NCI-H2196 treated with DMSO at 0.1 percent for 48 hours (cell line): ENCODE measurements around the gene IGF2BP2.
"Not testable (repeated sequence)": the region's sequence is repeated elsewhere in the genome, so short reads cannot be mapped to it uniquely, and the experiment has no call there.

ENCODE experiments used
- DNase-seq: peaks from one replicate; lab custom pipeline; 2025; ENCODE audit not compliant: unreplicated experiment; lab: John Stamatoyannopoulos, UW

The IGF2BP2 gene

DNA sequence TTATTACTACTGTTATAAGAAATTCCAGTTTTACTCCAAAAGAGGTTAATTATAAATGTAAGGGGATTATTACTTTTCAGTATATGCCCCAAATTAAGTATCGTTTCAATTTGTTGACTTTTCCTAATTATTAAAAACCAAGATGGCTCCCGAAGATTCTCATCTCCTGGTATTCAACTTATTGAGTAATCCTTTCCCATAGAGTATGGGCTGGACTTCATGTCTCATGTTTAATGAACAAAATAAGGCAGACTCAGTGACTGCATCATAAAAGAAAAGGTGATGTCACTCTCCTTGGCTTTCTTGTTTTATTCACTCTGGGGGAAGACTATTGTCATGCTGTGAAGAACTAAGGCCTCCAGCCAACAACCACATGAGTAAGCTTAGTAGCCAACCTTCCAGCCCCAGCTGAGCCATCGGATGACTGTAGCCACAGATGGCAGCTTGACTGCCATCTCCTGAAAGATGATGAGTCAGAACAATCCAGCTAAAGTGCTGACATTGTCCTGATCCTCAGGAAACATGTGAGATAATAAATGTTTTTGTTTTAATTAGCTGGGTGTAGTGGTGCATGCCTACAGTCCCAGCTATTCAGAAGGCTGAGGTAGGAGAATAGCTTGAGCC lies 17.3 kb downstream of the IGF2BP2 start:
- no peak for DNase-seq

DNA sequence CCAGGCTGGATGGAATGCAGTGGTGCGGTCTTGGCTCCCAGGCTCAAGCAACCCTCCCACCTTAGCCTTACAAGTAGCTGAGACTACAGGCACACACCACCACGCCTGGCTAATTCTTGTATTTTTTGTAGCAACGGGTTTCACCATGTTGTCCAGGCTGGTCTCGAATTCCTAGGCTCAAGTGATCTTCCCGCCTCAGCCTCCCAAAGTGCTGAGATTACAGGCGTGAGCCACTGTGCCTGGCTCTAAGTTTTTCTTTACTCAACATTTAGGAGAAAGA lies 26.1 kb downstream of the IGF2BP2 start:
- DNase-seq, result not testable (repeated sequence)

DNA sequence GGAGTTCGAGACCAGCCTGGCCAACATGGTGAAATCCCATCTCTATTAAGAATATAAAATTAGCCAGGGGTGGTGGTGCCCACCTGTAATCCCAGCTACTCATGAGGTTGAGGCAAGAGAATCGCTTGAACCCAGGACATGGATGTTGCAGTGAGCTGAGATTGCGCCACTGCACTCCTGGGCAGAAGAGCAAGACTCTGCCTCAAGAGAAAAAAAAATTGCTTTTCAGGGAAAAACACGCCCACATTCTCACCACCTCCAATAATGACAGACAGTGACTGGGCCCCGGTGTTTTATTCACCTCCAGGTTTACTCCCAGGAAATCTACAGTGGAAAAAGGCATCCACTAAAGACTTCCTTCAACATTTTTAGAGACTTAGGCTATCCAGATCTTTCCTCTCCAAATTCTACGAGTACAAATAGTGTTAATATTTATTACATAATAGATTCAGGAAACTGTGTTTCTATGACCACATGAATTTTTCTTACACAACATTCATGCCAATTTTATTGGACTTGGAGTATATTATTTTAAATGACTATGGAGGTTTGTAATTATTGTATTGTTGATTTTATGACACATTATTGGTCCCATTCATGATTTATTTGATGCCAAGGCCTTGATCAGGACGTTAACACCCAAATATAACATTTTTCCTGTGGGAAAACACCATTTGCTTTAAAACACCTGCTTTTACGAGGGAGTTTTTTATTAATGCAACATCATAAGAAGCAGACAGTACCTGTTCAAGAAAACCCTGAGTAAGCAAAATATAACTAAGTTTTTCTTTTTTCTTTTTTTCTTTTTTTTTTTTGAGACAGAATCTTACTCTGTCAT lies 26.6 kb downstream of the IGF2BP2 start:
- DNase-seq, result no peak

DNA sequence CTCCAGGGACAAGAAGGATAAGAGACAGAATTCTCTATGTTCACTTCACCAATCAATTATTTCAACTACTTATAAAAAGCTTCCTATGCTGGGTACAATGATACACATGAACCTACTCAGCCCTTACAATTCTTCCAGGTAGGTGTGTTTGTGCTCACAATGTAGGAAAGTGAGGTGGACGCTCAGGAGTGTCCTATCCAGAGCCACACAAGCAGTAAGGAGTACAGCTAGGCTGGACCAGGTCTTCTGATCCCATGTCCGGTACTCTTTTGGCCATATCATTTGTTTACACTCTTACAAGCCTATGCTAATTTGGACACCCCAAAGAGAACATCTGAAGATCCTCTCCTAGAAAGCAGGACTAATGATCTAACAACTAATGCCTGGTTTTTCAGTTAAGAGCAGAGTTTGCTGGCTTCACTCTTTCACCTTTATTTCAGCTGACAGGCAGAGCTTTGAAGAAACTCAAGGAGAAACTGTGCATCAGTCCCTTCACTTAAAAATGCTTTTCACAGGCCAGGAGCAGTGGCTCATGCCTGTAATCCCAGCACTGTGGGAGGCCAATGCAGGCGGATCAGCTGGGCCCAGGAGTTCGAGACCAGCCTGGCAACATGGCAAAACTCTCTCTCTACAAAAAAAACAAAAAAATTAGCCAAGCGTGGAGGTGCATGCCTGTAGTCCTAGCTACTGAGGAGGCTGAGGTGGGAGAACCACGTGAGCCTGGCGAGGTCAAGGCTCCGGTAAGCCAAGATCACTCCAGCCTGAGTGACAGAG lies 27.5 kb downstream of the IGF2BP2 start:
- no peak for DNase-seq

DNA sequence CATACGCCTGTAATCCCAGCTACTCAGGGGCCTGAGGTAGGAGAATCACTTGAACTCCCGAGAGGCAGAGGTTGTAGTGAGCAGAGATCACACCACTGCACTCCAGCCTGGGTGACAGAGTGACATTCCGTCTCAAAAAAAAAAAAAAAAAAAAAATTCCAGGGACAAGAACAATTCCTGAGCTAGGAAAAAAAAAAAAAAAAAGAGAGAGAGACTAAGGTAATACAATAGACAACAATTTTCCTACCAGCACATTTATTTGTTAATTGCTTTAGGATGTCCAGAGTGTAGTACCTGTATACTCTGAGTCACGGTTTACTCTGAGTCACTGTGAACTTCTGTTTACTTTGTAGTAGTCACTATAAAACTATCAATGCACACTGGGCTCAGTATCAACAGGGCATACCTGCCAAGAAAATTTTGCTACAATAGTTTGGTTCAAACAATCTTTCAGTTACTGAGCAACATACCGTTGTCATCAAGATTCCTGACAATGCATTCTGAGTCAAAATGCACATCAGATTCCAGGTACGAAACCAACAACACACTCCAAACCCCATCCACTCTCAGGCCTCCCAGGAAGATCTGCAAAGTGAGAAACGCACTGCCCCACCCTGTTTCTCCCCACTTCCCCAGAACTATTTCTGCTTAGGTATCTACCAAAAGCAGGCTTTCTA lies 28.3 kb downstream of the IGF2BP2 start:
- DNase-seq, result peak; percentile 64

DNA sequence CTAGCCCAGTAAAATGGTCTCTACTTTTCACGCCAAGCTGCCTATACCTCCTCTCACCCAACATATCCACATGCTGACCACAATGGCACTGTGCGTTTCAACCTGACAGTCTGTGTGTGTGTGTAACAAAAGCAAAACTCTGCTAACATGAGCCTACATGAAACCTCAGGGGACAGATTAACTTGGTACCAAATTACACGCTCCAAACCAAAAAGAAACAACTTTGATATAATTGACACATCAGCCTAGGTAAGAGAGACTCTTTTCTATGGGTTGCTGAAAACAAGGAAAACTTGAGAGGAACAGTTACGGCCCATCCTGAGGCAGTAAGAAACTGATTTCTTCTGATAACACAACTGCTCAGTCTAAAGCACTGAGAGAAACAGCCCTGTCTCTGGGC lies 31.5 kb downstream of the IGF2BP2 start:
- no peak for DNase-seq

DNA sequence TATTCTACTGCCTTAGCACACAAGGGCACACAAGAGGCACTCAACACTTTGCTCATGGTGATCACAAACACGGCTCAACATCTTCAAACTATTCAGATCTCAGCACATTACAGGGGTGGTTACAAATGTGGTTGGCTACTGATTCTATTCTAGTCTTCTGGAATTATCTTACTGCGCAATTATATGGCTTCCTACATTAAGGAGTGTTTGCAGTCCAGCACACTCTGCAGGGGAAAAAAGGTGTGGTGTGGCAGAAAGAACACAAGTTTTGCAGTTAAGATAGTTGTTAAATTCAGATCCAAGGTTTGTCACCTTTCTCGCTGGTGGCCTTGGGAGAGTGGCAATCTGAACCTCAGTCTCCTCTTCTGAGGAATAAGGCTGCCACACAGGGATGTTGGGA lies 31.9 kb downstream of the IGF2BP2 start:
- DNase-seq, result no peak

DNA sequence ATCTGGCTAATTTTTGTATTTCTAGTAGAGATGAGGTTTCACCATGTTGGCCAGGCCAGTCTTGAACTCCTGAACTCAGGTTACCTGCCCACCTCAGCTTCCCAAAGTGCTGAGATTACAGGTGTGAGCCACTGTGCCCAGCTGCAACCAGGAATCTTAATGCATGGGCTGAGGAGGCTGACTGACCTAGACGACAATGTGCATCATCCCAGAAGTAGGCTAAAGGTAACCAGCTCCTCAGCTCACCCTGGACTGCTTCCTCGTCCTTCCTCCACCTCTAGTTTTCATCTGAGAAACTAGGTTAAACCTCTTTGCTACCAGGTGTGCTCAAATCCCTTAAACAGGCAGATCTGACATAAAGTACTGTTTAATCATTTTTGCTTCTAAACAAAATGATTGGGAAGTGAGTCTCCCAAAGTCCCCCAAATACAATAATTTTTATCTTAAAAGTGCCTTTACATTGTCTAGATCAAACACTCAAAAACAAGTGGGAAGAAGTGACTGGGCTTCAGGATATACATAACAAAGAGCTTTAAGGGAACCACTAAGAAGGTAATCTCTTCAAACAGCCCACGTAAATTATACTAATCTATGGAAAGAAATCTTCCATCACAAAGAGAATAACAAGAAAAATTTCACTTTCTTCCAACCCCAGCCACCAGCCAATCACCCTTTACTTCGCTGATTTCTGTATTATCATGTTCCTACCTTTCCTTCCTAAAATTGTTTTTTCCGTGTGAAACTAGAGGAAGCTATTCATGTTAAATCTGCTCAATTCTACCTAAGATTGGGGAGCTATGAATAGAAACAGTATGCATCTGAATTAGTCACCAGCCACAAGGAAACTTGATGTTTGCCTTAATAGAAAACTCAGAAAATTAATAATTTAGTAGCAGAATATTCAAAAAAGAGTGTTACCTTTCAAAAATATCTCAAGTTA lies 34.7 kb downstream of the IGF2BP2 start:
- DNase-seq, result no peak

DNA sequence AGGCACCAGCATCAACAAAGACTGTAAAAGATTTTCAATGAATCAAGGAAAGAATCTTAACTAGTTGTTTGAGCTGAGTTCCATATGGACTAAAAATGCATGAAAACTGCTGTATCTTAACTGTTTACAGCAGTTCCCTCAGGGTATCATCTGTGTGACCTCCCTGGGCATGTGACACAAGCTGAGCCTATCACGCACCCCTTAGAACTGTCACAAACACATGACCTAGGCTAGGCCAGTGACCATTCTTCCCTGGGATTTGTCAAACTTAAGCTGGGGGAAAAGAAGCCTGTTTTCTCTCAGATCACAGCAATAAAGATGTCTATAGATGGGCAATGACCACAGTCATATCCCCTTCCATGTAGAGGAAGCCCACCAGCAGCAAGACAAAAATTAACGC lies 35.7 kb downstream of the IGF2BP2 start:
- DNase-seq, result no peak

DNA sequence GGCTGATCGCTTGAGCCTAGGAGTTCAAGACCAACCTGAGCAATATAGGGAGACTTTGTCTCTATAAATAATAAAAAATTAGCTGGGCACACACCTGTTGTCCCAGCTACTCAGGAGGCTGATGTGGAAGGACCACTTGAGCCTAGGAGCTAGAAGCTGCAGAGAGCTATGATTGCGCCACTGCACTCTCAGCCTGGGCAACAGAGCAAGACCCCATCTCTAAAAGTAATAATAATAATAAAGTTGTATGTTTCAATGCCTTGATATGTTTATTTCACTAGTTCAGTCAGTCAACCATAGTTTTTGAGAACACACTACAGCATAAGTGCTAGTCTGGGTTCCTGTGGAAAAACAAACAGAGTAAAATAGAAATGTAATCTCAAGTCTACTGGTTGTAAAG lies 36.5 kb downstream of the IGF2BP2 start:
- no peak for DNase-seq

DNA sequence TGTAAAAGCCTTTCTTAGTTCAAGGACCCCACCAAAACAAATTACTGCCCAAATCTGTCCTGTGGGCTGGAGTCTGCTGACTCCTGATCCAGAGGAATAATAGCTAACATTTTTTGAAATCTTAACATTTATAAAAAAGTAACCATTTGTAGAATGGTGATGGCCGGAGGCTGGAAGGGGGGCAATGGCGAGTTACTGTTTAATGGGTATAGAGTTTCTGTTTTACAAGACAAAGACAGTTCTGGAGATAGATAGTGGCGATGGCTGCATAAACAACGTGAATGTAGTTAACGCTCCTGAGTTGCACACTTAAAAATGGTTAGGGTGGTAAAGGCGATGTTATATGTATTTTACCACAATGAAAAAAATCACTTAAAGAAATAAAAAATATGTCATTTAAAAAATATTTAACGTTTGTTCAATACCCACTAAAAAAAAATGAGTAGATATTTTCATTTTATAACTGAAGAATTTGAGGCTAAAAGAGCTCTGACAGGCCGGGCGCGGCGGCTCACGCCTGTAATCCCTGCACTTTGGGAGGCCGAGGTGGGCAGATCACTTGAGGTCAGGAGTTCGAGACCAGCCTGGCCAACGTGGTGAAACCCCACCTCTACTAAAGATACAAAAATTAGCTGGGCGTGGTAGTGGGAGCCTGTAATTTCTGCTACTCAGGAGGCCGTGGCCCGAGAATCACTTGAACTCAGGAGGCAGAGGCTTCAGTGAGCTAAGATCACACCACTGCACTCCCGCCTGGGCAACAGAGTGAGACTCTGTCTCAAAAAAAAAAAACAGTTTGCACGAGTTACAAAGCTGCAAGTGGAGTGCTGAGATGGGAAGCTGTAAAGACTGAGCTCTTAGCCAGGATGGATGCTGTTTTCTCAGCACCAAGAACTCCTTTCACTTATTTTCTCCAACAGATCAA lies 37.6 kb downstream of the IGF2BP2 start:
- no peak for DNase-seq

DNA sequence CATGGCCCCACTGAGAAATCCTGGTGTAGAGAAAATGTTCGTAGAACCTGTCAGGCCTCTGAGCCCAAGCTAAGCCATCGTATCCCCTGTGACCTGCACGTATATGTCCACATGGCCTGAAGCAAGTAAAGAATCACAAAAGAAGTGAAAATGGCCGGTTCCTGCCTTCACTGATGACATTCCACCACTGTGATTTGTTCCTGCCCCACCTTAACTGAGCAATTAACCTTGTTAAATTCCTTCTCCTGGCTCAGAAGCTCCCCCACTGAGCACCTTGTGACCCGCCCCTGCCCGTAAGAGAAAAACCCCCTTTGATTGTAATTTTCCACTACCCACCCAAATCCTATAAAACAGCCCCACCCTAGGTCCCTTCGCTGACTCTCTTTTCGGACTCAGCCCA lies 38.6 kb downstream of the IGF2BP2 start:
- not testable (repeated sequence) for DNase-seq

DNA sequence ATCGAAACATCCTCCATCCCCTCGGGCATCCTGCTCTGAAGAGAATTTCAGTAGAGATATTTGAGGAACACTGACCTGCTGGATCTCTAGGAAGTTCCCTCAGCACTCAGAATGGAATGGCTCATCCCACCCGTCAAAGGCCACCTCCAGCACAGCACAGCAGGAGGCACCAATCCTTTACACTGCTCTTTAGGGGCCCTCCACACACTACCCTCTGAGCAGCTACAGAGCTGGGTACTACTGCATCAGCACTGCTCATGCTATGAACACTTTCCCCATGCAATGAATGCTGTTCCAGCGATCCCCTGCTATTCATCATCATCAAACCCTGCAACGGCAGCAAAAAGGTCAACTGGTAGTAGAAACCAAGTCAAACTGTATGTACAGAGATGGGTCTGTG lies 40.5 kb downstream of the IGF2BP2 start:
- DNase-seq, result no peak

DNA sequence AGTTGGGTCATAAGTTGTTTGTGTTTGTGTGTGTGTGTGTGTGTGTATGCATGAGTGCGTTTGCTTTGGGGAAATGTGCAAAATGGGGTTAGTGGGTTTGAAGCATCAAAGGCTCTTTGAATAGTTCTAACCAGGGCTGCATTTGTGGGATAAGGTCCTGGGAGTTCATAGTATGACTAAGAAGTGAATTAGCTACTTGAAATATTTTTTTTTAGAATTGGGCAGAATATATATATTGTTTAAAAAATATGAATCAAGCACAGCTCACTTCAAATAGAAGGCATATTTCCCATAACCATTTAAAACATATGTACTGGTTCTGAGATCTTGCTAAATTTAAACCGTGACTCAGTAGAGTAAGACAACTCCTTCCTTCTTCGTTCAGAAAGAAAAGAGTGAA lies 43.1 kb downstream of the IGF2BP2 start:
- DNase-seq, result no peak

DNA sequence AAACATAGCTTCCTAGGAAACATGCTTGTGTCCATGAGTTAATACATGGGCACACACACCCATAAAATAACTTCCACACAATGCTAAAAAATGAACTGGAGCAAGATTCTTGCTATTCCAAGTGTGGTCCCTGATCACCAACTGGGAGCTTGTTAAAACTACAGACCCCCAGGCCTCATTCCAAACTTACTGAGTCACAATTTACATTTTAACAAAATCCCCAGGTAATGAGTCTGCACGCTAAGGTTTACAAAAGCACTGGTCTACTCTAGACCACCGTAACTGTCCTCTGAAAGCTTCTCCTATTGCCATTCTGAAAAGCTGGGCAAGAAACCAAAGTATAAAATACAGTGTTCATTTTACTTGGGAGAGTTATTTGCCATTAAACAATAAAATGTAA lies 45.4 kb downstream of the IGF2BP2 start:
- no peak for DNase-seq

DNA sequence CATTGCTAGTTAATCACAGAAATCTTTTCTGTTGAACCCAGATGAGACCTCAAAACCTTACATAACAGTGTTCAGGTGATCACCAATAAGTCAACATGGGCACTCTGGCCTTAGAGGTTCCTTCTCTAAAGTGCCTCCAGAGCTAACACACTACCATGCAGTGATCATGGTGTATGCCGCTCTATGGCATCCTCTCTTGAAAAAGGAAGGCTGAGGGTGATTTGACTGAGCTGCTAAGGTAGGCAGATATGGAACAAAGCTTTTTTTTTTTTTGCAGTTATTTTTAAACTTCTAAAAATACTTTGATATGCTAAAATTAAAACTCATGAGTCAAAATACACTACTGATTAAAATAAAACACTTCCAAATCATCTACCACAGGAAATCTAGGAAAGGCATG lies 46.0 kb downstream of the IGF2BP2 start:
- DNase-seq, result no peak

DNA sequence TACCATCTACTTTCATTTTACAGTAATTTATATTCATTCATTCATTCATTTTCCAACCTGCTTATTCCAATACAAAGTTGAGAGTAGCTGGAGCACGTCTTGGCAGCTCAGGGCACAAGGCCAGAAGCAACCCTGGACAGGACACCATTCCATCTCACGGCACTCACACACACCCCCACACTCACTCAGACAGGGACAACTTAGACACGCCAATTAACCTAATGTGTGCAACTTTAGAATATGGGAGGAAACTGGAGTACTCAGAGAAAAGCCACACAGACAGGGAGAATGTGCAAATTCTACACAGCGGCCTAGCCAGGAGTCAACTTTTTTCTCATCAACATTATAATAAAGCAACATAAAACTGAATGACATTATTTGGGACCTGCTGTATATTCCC lies 46.7 kb downstream of the IGF2BP2 start:
- no peak for DNase-seq

DNA sequence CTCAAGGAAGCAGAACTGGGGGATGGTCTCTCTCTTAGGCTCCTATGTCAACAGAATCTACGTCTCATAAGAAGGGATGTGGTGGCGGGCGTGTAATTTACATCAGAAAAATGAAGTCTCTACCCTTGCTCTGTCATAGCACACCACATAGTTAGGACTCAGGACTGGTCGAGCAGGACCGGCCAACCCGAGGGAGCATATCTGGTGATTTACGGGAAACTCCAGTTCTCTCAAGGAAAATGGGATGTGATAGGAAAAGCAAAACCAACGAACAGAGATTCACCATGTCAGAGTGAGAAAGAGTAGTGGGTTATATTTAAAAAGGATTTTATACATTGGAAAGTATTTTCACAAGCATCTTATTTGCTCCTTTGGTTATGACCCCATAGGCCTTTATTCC lies 54.7 kb downstream of the IGF2BP2 start:
- DNase-seq, result no peak

DNA sequence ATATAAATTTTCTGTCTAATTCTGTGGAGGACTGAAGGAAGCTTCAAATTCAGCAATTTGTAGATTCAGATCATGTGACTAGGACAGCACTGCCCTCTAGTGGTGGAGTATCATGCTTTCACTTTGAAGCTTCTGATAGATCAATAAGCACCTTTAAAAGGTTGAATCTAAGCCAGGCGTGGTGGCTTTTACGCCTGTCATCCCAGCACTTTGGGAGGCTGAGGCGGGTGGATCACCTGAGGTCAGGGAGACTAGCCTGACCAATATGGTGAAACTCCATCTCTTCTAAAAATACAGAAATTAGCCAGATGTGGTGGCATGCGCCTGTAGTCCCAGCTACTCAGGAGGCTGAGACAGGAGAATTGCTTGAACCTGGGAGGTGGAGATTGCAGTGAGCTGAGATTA lies 56.3 kb downstream of the IGF2BP2 start:
- DNase-seq, result not testable (repeated sequence)
